HepG2 (cell line): ENCODE data around the gene UEVLD. TPM values are rescaled to one million over a fixed set of nuclear protein-coding genes. Genes with fewer than 3 reads are reported as not detected.
A peak's percentile ranks its signal among the peaks of the same experiment; 100 is the strongest.

Experiments used
- CENPT ChIP-seq: sonication (generic); formaldehyde crosslinking; IDR thresholded peaks from 2 replicates; pipeline ENCODE4 v1.8.0; 2022; ENCODE audit warnings: low read depth, mild to moderate bottlenecking, moderate library complexity, missing genetic modification reagents
- DR1 ChIP-seq: sonication (generic); formaldehyde crosslinking; IDR thresholded peaks from 2 replicates; pipeline ENCODE4 v1.8.0; 2021; ENCODE audit warnings: mild to moderate bottlenecking, missing genetic modification reagents, inconsistent platforms
- IRF2 ChIP-seq: IDR thresholded peaks from 2 replicates; pipeline ENCODE4 v1.6.1; 2018; ENCODE audit warnings: missing genetic modification reagents, missing compliant biosample characterization
- KLF9 ChIP-seq: IDR thresholded peaks from 2 replicates; pipeline ENCODE4 v1.6.1; 2016; ENCODE audit warnings: low read depth
- MAF1 ChIP-seq: sonication (generic); formaldehyde crosslinking; IDR thresholded peaks from 2 replicates; pipeline ENCODE4 v1.5.0; 2020; ENCODE audit warnings: missing genetic modification reagents, borderline replicate concordance
- NONO ChIP-seq, 2 experiments: fragments of 450-650 bp in 1 of 2; sonication (generic) in 1 of 2; formaldehyde crosslinking in 1 of 2; IDR thresholded peaks in 1 of 2; conservative IDR thresholded peaks in 1 of 2; 2 replicates each; pipeline versions ENCODE4 v1.6.1 to v1.8.0; 2017 to 2022; ENCODE audit warnings: mild to moderate bottlenecking in 1 of 2, missing genetic modification reagents in 1 of 2, moderate library complexity in 1 of 2
- PAF1 ChIP-seq: IDR thresholded peaks from 2 replicates; pipeline ENCODE4 v1.6.1; 2016; ENCODE audit warnings: missing genetic modification reagents, missing compliant biosample characterization
- SP1 ChIP-seq, 2 experiments: fragments of 450-650 bp in 1 of 2; sonication (generic) in 1 of 2; formaldehyde crosslinking in 1 of 2; IDR thresholded peaks; 2 replicates each; pipeline versions ENCODE4 v1.4.0 to v1.6.1; 2016 to 2020; ENCODE audit warnings: missing genetic modification reagents in 1 of 2
- STAG1 ChIP-seq: sonication (generic); formaldehyde crosslinking; IDR thresholded peaks from 2 replicates; pipeline ENCODE4 v1.4.0; 2020; ENCODE audit warnings: missing genetic modification reagents
- TGIF2 ChIP-seq: IDR thresholded peaks from 2 replicates; pipeline ENCODE4 v1.6.1; 2016; ENCODE audit warnings: control low read depth, missing compliant biosample characterization
- TOE1 ChIP-seq: sonication (generic); formaldehyde crosslinking; IDR thresholded peaks from 2 replicates; pipeline ENCODE4 v1.4.0; 2020; ENCODE audit warnings: mild to moderate bottlenecking, missing genetic modification reagents
- ZBTB8A ChIP-seq: sonication (generic); formaldehyde crosslinking; IDR thresholded peaks from 2 replicates; pipeline ENCODE4 v1.4.0; 2020; ENCODE audit warnings: mild to moderate bottlenecking, low read depth, missing genetic modification reagents, borderline replicate concordance
- ZNF3 ChIP-seq: IDR thresholded peaks from 2 replicates; pipeline ENCODE4 v1.7.0; 2017; ENCODE audit warnings: inconsistent platforms
- polyA plus RNA-seq, 8 experiments: library from polyadenylated mRNA; depleted of rRNA in 3 of 8; stranded (reverse) in 7 of 8; unstranded in 1 of 8; fragments of >200 nt; fragmentation: Illumina TruSeq in 4 of 8; extraction: Trizol in 4 of 8; gene quantifications; 2 replicates each; pipeline versions ENCODE4 v1.2.1 to v1.2.3, GENCODE V29; 2011 to 2016; ENCODE audit warnings: low read depth in 4 of 8, missing spikeins in 1 of 8, mixed read lengths in 1 of 8; ENCODE audit not compliant: insufficient read depth in 1 of 8
- total RNA-seq, 5 experiments: library from RNA; depleted of rRNA; stranded (reverse); fragments of >200 nt; fragmentation: Illumina TruSeq; extraction: Trizol; gene quantifications; 2 replicates each; pipeline ENCODE4 v1.2.3, GENCODE V29; 2016; ENCODE audit warnings: low read depth in 1 of 5
- TF ChIP-seq, protein P1 (sequence below): IDR thresholded peaks from 2 replicates; pipeline ENCODE4 v1.6.1; 2012; ENCODE audit warnings: low read depth, low read length, improper control_type of control experiment
- TF ChIP-seq, protein P2 (sequence below): sonication (generic); formaldehyde crosslinking; IDR thresholded peaks from 2 replicates; pipeline ENCODE4 v1.8.1; 2022; ENCODE audit warnings: mild to moderate bottlenecking, missing genetic modification reagents
- TF ChIP-seq, protein P3 (sequence below): sonication (generic); formaldehyde crosslinking; IDR thresholded peaks from 2 replicates; pipeline ENCODE4 v1.4.0; 2020; ENCODE audit warnings: missing genetic modification reagents
- TF ChIP-seq, protein P4 (sequence below): sonication (generic); formaldehyde crosslinking; IDR thresholded peaks from 2 replicates; pipeline ENCODE4 v1.4.0; 2020; ENCODE audit warnings: missing genetic modification reagents
- TF ChIP-seq, protein P5 (sequence below): sonication (generic); formaldehyde crosslinking; IDR thresholded peaks from 2 replicates; pipeline ENCODE4 v1.5.1; 2020; ENCODE audit warnings: mild to moderate bottlenecking, missing genetic modification reagents, moderate library complexity

Gene UEVLD
- total and polyA plus RNA-seq, 2 of the 13 experiments (the other 11 are each of a cell fraction or from before 2014, with no cell fraction given) = 5.7 to 13.7 TPM

DNA sequence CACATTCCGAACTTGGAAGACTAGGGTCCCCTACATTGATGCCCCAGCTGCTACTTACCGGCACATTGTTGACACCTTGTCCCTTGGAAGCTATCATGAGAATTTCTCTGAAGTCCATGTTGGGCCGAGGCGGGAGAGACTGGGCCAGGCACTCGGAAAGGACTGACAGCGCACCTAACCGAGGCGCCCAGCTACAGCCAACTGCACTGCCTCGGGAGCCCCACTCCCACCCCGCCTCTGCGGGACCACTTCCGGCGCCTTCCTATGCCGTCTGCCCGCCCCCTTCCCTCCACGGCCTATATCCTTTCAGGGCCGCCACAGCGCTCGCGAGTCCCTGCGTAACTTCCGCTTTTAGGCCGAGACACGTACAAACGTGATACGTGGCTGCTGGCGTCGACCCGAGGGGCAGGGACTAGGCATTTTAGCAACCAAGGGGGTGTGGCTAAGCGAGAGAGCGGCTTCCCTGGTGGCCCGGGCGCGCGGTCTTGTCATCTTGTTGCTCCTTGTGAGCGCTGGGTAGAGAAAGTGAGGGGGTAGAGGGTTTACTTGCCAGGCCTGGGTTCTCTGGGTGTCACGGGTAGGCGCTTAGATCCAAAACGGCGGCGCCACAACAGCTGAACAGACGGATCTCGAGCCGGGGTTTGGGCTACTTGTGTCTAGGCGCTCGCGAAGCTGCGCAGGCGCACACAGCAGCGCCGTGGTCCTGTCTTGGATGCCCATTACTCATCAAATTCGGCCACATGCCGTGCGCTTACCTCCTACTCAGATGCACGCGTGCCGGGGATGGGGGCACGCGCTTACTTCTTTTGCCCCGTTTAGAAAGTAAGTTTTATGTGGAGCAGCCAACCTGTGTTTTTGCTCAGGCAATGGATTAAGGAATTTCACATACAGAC lies 45.9 kb upstream of the UEVLD start, which contains the start of gene SPTY2D1 (continued):
- TF ChIP-seq, protein P1, sequence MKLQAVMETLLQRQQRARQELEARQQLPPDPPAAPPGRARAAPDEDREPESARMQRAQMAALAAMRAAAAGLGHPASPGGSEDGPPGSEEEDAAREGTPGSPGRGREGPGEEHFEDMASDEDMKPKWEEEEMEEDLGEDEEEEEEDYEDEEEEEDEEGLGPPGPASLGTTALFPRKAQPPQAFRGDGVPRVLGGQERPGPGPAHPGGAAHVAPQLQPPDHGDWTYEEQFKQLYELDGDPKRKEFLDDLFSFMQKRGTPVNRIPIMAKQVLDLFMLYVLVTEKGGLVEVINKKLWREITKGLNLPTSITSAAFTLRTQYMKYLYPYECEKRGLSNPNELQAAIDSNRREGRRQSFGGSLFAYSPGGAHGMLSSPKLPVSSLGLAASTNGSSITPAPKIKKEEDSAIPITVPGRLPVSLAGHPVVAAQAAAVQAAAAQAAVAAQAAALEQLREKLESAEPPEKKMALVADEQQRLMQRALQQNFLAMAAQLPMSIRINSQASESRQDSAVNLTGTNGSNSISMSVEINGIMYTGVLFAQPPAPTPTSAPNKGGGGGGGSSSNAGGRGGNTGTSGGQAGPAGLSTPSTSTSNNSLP = 0 out of 2 replicates have a peak, but pooled peaks have one; percentile 18
- TF ChIP-seq, protein P2, sequence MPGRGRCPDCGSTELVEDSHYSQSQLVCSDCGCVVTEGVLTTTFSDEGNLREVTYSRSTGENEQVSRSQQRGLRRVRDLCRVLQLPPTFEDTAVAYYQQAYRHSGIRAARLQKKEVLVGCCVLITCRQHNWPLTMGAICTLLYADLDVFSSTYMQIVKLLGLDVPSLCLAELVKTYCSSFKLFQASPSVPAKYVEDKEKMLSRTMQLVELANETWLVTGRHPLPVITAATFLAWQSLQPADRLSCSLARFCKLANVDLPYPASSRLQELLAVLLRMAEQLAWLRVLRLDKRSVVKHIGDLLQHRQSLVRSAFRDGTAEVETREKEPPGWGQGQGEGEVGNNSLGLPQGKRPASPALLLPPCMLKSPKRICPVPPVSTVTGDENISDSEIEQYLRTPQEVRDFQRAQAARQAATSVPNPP (CRISPR knock-in tag) = no peak
- TF ChIP-seq, protein P3, sequence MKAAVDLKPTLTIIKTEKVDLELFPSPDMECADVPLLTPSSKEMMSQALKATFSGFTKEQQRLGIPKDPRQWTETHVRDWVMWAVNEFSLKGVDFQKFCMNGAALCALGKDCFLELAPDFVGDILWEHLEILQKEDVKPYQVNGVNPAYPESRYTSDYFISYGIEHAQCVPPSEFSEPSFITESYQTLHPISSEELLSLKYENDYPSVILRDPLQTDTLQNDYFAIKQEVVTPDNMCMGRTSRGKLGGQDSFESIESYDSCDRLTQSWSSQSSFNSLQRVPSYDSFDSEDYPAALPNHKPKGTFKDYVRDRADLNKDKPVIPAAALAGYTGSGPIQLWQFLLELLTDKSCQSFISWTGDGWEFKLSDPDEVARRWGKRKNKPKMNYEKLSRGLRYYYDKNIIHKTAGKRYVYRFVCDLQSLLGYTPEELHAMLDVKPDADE (CRISPR knock-in tag) = no peak
- TF ChIP-seq MAF1 = no peak
- TF ChIP-seq CENPT = no peak
- TF ChIP-seq ZBTB8A (CRISPR knock-in tag) = no peak
- no peak for TF ChIP-seq PAF1 (CRISPR knock-in tag)
- peak; percentile 86 for TF ChIP-seq IRF2 (CRISPR knock-in tag)
- TF ChIP-seq, protein P4, sequence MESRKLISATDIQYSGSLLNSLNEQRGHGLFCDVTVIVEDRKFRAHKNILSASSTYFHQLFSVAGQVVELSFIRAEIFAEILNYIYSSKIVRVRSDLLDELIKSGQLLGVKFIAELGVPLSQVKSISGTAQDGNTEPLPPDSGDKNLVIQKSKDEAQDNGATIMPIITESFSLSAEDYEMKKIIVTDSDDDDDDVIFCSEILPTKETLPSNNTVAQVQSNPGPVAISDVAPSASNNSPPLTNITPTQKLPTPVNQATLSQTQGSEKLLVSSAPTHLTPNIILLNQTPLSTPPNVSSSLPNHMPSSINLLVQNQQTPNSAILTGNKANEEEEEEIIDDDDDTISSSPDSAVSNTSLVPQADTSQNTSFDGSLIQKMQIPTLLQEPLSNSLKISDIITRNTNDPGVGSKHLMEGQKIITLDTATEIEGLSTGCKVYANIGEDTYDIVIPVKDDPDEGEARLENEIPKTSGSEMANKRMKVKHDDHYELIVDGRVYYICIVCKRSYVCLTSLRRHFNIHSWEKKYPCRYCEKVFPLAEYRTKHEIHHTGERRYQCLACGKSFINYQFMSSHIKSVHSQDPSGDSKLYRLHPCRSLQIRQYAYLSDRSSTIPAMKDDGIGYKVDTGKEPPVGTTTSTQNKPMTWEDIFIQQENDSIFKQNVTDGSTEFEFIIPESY (CRISPR knock-in tag) = 0 out of 2 replicates have a peak, but pooled peaks have one; percentile 12
- no peak for TF ChIP-seq ZNF3 (CRISPR knock-in tag)
- TF ChIP-seq KLF9 = peak; percentile 96
- TF ChIP-seq NONO (IDR thresholded peaks at IDR 0.05) = no peak
- peak; percentile 91 for TF ChIP-seq NONO (CRISPR knock-in tag; conservative IDR thresholded peaks at IDR 0.05)
- peak; percentile 83 for TF ChIP-seq TGIF2 (CRISPR knock-in tag)
- TF ChIP-seq DR1 (CRISPR knock-in tag) = peak; percentile 89
- TF ChIP-seq STAG1 (CRISPR knock-in tag) = no peak
- TF ChIP-seq SP1 (IDR thresholded peaks at IDR 0.05) = no peak
- peak; percentile 94 for TF ChIP-seq SP1 (CRISPR knock-in tag; IDR thresholded peaks at IDR 0.05)
- TF ChIP-seq, protein P5, sequence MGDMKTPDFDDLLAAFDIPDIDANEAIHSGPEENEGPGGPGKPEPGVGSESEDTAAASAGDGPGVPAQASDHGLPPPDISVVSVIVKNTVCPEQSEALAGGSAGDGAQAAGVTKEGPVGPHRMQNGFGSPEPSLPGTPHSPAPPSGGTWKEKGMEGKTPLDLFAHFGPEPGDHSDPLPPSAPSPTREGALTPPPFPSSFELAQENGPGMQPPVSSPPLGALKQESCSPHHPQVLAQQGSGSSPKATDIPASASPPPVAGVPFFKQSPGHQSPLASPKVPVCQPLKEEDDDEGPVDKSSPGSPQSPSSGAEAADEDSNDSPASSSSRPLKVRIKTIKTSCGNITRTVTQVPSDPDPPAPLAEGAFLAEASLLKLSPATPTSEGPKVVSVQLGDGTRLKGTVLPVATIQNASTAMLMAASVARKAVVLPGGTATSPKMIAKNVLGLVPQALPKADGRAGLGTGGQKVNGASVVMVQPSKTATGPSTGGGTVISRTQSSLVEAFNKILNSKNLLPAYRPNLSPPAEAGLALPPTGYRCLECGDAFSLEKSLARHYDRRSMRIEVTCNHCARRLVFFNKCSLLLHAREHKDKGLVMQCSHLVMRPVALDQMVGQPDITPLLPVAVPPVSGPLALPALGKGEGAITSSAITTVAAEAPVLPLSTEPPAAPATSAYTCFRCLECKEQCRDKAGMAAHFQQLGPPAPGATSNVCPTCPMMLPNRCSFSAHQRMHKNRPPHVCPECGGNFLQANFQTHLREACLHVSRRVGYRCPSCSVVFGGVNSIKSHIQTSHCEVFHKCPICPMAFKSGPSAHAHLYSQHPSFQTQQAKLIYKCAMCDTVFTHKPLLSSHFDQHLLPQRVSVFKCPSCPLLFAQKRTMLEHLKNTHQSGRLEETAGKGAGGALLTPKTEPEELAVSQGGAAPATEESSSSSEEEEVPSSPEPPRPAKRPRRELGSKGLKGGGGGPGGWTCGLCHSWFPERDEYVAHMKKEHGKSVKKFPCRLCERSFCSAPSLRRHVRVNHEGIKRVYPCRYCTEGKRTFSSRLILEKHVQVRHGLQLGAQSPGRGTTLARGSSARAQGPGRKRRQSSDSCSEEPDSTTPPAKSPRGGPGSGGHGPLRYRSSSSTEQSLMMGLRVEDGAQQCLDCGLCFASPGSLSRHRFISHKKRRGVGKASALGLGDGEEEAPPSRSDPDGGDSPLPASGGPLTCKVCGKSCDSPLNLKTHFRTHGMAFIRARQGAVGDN = peak; percentile 95
- 0 out of 2 replicates have a peak, but pooled peaks have one; percentile 13 for TF ChIP-seq TOE1 (CRISPR knock-in tag)
